H1 (cell line): ENCODE data around the gene PARD3.

Experiments
- CEBPB ChIP-seq: IDR thresholded peaks from 2 replicates; pipeline ENCODE4 v1.6.1; 2012; ENCODE audit warnings: low read depth, low read length
- EZH2 ChIP-seq: fragments of 200-600 bp; sonication (generic); IDR thresholded peaks from 2 replicates; pipeline ENCODE4 v1.7.1; 2012; ENCODE audit warnings: low read depth, mild to moderate bottlenecking, moderate library complexity, low read length, inconsistent platforms; ENCODE audit not compliant: severe bottlenecking
- HDAC2 ChIP-seq, 2 experiments: fragments of 300-600 bp in 1 of 2; sonication (generic) in 1 of 2; IDR thresholded peaks; 2 replicates each; pipeline ENCODE4 v1.6.1; 2011 to 2012; ENCODE audit warnings: low read depth in 2 of 2, low read length in 2 of 2, mild to moderate bottlenecking in 2 of 2, moderate library complexity in 2 of 2, borderline replicate concordance in 1 of 2, inconsistent platforms in 1 of 2
- POLR2A ChIP-seq, 2 experiments: IDR thresholded peaks; 1 replicate in 1 of 2; 2 replicates in 1 of 2; pipeline ENCODE4 v1.6.1; 2011; ENCODE audit warnings: low read depth in 2 of 2, low read length in 2 of 2, mild to moderate bottlenecking in 2 of 2; ENCODE audit errors: control extremely low read depth in 1 of 2
- POLR2AphosphoS5 ChIP-seq: IDR thresholded peaks from 2 replicates; pipeline ENCODE4 v1.6.1; 2011; ENCODE audit warnings: low read depth, low read length
- SIN3A ChIP-seq, 2 experiments: IDR thresholded peaks in 1 of 2; conservative IDR thresholded peaks in 1 of 2; 2 replicates each; pipeline ENCODE4 v1.6.1; 2011 to 2012; ENCODE audit warnings: low read length in 2 of 2, improper control_type of control experiment in 1 of 2, low read depth in 1 of 2, mild to moderate bottlenecking in 1 of 2
- TAF7 ChIP-seq: optimal IDR thresholded peaks from 2 replicates; pipeline ENCODE3; 2011; ENCODE audit warnings: low read depth, mild to moderate bottlenecking, inconsistent platforms, low read length, moderate library complexity, borderline replicate concordance
- YY1 ChIP-seq: IDR thresholded peaks from 2 replicates; pipeline ENCODE4 v1.6.1; 2011; ENCODE audit warnings: low read depth, mild to moderate bottlenecking, low read length
- TF ChIP-seq, protein P1 (sequence below), 3 experiments: IDR thresholded peaks; 1 replicate in 2 of 3; 2 replicates in 1 of 3; pipeline versions ENCODE4 v1.5.1 to v1.6.1; 2011; ENCODE audit warnings: low read length in 3 of 3, mild to moderate bottlenecking in 3 of 3, inconsistent platforms in 2 of 3, low read depth in 1 of 3, moderate library complexity in 1 of 3; ENCODE audit not compliant: insufficient read depth in 1 of 3; ENCODE audit errors: control extremely low read depth in 1 of 3
- TF ChIP-seq, protein P2 (sequence below): IDR thresholded peaks from 2 replicates; pipeline ENCODE4 v1.6.1; 2012; ENCODE audit warnings: low read length, inconsistent platforms

DNA sequence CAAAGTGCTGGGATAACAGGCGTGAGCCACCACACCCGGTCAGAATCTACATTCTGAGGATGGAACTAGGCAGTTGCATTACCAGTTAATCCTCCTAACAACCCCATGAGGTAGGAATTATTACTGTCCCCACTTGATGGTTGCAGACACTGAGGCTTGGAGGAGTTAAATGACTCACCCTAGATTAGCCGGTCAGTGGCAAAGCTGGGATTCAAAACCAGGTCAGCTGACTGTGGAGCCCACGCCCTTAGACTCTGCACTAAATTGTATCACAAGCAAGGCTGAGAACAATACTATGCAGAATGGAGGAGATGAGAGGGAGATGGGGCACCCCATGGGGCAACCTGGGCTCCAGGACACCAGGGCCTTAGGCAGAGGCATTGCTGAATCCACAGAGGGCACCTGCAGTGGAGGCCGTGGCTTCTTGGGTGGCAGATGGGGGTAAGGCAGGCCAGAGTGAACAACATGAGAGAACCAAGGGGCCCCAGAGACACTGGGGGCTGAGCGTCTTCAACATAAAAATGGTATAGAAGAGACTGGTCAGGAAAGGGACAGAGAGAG lies 723.4 kb downstream of the PARD3 start:
- TF ChIP-seq, protein P1, sequence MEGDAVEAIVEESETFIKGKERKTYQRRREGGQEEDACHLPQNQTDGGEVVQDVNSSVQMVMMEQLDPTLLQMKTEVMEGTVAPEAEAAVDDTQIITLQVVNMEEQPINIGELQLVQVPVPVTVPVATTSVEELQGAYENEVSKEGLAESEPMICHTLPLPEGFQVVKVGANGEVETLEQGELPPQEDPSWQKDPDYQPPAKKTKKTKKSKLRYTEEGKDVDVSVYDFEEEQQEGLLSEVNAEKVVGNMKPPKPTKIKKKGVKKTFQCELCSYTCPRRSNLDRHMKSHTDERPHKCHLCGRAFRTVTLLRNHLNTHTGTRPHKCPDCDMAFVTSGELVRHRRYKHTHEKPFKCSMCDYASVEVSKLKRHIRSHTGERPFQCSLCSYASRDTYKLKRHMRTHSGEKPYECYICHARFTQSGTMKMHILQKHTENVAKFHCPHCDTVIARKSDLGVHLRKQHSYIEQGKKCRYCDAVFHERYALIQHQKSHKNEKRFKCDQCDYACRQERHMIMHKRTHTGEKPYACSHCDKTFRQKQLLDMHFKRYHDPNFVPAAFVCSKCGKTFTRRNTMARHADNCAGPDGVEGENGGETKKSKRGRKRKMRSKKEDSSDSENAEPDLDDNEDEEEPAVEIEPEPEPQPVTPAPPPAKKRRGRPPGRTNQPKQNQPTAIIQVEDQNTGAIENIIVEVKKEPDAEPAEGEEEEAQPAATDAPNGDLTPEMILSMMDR (IDR thresholded peaks at IDR 0.05; ENCODE audit: control extremely low read depth in 1 of 3, insufficient read depth in 1 of 3, low read depth in 1 of 3, low read length in 3 of 3) = no peak
- TF ChIP-seq EZH2 = no peak
- TF ChIP-seq HDAC2 (IDR thresholded peaks at IDR 0.05; ENCODE audit: borderline replicate concordance in 1 of 2, low read depth in 2 of 2, low read length in 2 of 2) = no peak
- no peak for TF ChIP-seq POLR2AphosphoS5
- no peak for TF ChIP-seq POLR2A (IDR thresholded peaks at IDR 0.05; ENCODE audit: control extremely low read depth in 1 of 2, low read depth in 2 of 2, low read length in 2 of 2)
- TF ChIP-seq, protein P2, sequence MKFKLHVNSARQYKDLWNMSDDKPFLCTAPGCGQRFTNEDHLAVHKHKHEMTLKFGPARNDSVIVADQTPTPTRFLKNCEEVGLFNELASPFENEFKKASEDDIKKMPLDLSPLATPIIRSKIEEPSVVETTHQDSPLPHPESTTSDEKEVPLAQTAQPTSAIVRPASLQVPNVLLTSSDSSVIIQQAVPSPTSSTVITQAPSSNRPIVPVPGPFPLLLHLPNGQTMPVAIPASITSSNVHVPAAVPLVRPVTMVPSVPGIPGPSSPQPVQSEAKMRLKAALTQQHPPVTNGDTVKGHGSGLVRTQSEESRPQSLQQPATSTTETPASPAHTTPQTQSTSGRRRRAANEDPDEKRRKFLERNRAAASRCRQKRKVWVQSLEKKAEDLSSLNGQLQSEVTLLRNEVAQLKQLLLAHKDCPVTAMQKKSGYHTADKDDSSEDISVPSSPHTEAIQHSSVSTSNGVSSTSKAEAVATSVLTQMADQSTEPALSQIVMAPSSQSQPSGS = no peak
- no peak for TF ChIP-seq TAF7
- TF ChIP-seq YY1 = no peak
- TF ChIP-seq CEBPB = no peak
- no peak for TF ChIP-seq SIN3A (conservative IDR thresholded peaks at IDR 0.05 in 1 of 2, IDR thresholded peaks at IDR 0.05 in 1 of 2; ENCODE audit: low read depth in 1 of 2, low read length in 2 of 2)
